Esophagus muscularis mucosa (tissue), 4 donors: Measurements from ENCODE around the gene TRRAP. TPM values are rescaled to one million over a fixed set of nuclear protein-coding genes. Genes with fewer than 3 reads are reported as not detected.

Source experiments
- DNase-seq: peaks from one replicate; pipeline ENCODE4 v3.0.0-alpha.2; 2017; ENCODE audit errors: extremely low spot score
- H3K27ac ChIP-seq, 4 donors: fragments of 200-600 bp; sonication (generic); replicated peaks in 1 of 4; 1 replicate in 3 of 4; 2 replicates in 1 of 4; pipeline ENCODE4 v1.5.1; 2016 to 2019; ENCODE audit warnings: mild to moderate bottlenecking in 1 of 4
- H3K27me3 ChIP-seq, 4 donors: fragments of 200-600 bp; sonication (generic); one replicate each; pipeline versions ENCODE4 v1.5.1 to v1.6.0; 2016 to 2019
- H3K36me3 ChIP-seq, 4 donors: fragments of 200-600 bp; sonication (generic); one replicate each; pipeline ENCODE4 v1.5.1; 2016 to 2019
- H3K4me1 ChIP-seq, 4 donors: fragments of 200-600 bp; sonication (generic); one replicate each; pipeline ENCODE4 v1.5.1; 2016 to 2019
- H3K4me3 ChIP-seq, 4 donors: fragments of 200-600 bp; sonication (generic); 1 replicate in 2 of 4; 2 replicates in 2 of 4; pipeline ENCODE4 v1.5.1; 2016 to 2019; ENCODE audit warnings: mild to moderate bottlenecking in 4 of 4, moderate library complexity in 1 of 4
- H3K9me3 ChIP-seq, 4 donors: fragments of 200-600 bp; sonication (generic); 1 replicate in 3 of 4; 2 replicates in 1 of 4; pipeline ENCODE4 v1.5.1; 2016 to 2019
- EP300 ChIP-seq: sonication (generic); formaldehyde crosslinking; IDR thresholded peaks from one replicate; pipeline ENCODE4 v1.6.1; 2017; ENCODE audit warnings: antibody characterized with exemption
- POLR2A ChIP-seq: fragments of 450-650 bp; IDR thresholded peaks from one replicate; pipeline ENCODE4 v1.6.1; 2017; ENCODE audit warnings: antibody characterized with exemption, moderate library complexity, mild to moderate bottlenecking, low read depth
- POLR2AphosphoS5 ChIP-seq, 2 donors: sonication (generic); formaldehyde crosslinking; IDR thresholded peaks; one replicate each; pipeline ENCODE4 v1.6.1; 2017; ENCODE audit warnings: antibody characterized with exemption in 2 of 2
- WGBS: methylation state at CpG from one replicate; pipeline ENCODE4 v1.1.5; 2018; 5-methylcytosine and 5-hydroxymethylcytosine counted together
- intact Hi-C: fragments of 100-400 bp; cut with DNase I; formaldehyde crosslinking; loops from one replicate; pipeline ENCODE4 v1.15.1; 2023
- total RNA-seq, 4 donors: library from RNA; depleted of rRNA; stranded (reverse); fragments of >200 nt; gene quantifications; one replicate each; pipeline versions ENCODE4 v1.1.0 to v1.2.1, GENCODE V29; 2016
- TF ChIP-seq, protein P1 (sequence below), 3 experiments: fragments of 200-600 bp in 2 of 3; fragments of 450-650 bp in 1 of 3; sonication (generic) in 2 of 3; IDR thresholded peaks; one replicate each; pipeline ENCODE4 v1.5.1; 2017 to 2019; ENCODE audit warnings: antibody characterized with exemption in 3 of 3, mild to moderate bottlenecking in 2 of 3, moderate library complexity in 1 of 3

Gene TRRAP
- total RNA-seq, 4 donors from 2014 or later, result 22.9 to 38.0 (median 29.7) TPM

GRCh38 chr7:98997846-98998245 is 119.5 kb downstream of the TRRAP start:
- H3K36me3 ChIP-seq, result peaks cover 40 to 94% (median 77%) of the 10 kb centered on the region in 4 donors
- TF ChIP-seq, protein P1, sequence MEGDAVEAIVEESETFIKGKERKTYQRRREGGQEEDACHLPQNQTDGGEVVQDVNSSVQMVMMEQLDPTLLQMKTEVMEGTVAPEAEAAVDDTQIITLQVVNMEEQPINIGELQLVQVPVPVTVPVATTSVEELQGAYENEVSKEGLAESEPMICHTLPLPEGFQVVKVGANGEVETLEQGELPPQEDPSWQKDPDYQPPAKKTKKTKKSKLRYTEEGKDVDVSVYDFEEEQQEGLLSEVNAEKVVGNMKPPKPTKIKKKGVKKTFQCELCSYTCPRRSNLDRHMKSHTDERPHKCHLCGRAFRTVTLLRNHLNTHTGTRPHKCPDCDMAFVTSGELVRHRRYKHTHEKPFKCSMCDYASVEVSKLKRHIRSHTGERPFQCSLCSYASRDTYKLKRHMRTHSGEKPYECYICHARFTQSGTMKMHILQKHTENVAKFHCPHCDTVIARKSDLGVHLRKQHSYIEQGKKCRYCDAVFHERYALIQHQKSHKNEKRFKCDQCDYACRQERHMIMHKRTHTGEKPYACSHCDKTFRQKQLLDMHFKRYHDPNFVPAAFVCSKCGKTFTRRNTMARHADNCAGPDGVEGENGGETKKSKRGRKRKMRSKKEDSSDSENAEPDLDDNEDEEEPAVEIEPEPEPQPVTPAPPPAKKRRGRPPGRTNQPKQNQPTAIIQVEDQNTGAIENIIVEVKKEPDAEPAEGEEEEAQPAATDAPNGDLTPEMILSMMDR (IDR thresholded peaks at IDR 0.05), result no peak
- TF ChIP-seq POLR2AphosphoS5 (IDR thresholded peaks at IDR 0.05), result no peak
- no peak for TF ChIP-seq POLR2A
- no peak for TF ChIP-seq EP300
- no peaks in the 10 kb centered on the region for H3K27me3 ChIP-seq
- WGBS, result 39% methylated on average over 3 of the region's 3 CpGs
- no peak for DNase-seq
- H3K4me3 ChIP-seq, result no peak overlapping the region
- peaks cover 0 to 20% (median 11%) of the 10 kb centered on the region in 4 donors for H3K4me1 ChIP-seq
- H3K9me3 ChIP-seq, result no peaks in the 10 kb centered on the region
- H3K27ac ChIP-seq, result no peak overlapping the region
- intact Hi-C loops, result no loop called here

DNA sequence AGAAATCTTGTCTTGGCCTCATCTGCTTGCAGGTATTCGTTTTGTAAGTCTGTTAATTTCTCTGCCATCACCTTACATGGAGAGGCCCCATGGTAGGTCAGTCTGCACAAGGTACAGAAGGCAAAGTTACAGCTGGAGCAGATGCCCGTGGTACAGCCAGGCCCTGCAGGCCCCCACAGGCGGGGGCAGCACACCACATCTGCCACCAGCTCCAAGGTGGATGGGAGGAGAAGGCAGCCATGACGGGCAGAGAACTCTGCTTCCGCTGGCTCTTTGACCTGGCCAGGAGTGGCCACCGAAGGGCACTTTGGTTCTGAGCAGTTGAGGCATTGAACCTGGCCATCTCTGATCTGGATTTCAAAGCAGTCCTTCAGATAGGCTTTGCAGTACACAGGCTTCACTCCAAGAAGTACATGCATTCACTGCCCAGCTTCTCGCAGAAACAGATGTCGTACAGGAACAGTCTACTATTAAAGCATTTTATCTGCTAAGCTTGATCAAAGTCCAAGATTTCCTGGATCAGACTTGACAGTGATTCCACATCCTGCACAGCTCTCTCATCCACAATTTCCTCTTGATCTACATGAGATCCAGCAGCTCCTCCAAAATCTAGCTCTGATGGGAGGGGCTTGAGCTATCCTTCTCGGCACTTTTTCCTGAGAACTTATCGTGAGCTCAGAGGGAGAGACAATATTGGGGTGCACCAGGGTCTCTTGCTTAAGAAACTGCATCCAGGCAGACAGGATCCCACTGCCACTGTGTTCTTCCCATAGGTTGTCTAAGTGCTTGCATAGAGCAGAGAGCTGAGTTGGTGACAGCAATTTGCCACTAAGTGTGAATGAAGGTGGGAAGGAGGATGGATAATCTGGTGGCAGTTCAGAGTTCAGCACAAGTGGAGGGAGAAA is 120.7 kb downstream of the TRRAP start:
- TF ChIP-seq EP300 (no peak), POLR2A (no peak), POLR2AphosphoS5 (IDR thresholded peaks at IDR 0.05) (no peak)
- TF ChIP-seq, protein P1 (IDR thresholded peaks at IDR 0.05), result no peak
- intact Hi-C loops, result no loop called here
- Histone ChIP-seq H3K4me1 (peaks cover 0 to 20% (median 11%) of the 10 kb centered on the region in 4 donors), H3K27ac (no peak overlapping the region), H3K27me3 (no peaks in the 10 kb centered on the region), H3K9me3 (no peaks in the 10 kb centered on the region), H3K36me3 (peaks cover 36 to 94% (median 76%) of the 10 kb centered on the region in 4 donors), H3K4me3 (no peak overlapping the region)
- no peak for DNase-seq
- WGBS, result 79% methylated on average over 7 of the region's 10 CpGs

GRCh38 chr7:99000196-99000903 is 122.0 kb downstream of the TRRAP start:
- Histone ChIP-seq H3K9me3 (no peaks in the 10 kb centered on the region), H3K36me3 (peaks cover 38 to 94% (median 76%) of the 10 kb centered on the region in 4 donors), H3K27me3 (no peaks in the 10 kb centered on the region), H3K4me3 (no peak overlapping the region), H3K4me1 (peaks cover 0 to 20% (median 11%) of the 10 kb centered on the region in 4 donors), H3K27ac (no peak overlapping the region)
- intact Hi-C loops, result no loop called here
- TF ChIP-seq EP300 (no peak), POLR2A (no peak), POLR2AphosphoS5 (IDR thresholded peaks at IDR 0.05) (no peak)
- TF ChIP-seq, protein P1 (IDR thresholded peaks at IDR 0.05), result no peak
- WGBS, result 76% methylated on average over 4 of the region's 20 CpGs
- DNase-seq, result no peak

DNA sequence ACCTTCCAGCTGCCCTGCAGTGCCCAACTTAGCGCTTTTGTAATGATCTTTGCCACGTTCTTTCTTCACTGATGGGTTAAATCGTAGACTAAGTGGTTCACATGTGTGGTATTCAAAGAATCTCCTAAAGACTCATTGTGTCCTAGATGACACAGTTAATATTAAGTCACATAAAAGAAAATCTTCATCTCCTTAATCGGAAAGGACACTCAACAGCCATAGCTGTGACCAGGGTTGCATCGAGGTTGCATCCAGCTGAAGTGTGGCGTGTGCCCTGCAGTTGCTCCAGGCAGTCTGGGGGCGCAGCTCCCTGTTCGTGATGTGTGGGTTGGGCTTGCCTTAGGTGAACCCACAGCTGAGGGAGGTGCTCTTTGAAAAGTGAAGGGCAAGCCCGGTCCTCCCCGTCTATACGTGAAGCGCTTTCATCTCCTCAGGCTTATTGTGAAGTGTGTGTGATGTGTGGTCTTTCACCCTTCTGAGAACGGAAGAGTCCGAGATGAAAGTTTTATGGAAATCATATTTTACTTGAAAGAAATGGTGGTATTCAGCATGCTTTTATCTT is 122.7 kb downstream of the TRRAP start:
- Histone ChIP-seq H3K27me3 (no peaks in the 10 kb centered on the region), H3K4me3 (no peak overlapping the region)

More for the DNA sequence above, 122.7 kb downstream of the TRRAP start:
- 89% methylated on average over 14 of the region's 14 CpGs for WGBS
- Histone ChIP-seq H3K4me1 (peaks cover 0 to 20% (median 11%) of the 10 kb centered on the region in 4 donors), H3K9me3 (no peaks in the 10 kb centered on the region), H3K27ac (no peak overlapping the region), H3K36me3 (peaks cover 44 to 94% (median 76%) of the 10 kb centered on the region in 4 donors)
- TF ChIP-seq, protein P1 (IDR thresholded peaks at IDR 0.05), result no peak
- no peak for TF ChIP-seq POLR2A
- no peak for TF ChIP-seq POLR2AphosphoS5 (IDR thresholded peaks at IDR 0.05)
- TF ChIP-seq EP300, result no peak
- no peak for DNase-seq
- intact Hi-C loops, result no loop called here
